NCI-H748 (cell line): ENCODE measurements around the gene WWOX.
A peak's percentile ranks its signal among the peaks of the same experiment; 100 is the strongest.
"Not testable (repeated sequence)": the region's sequence is repeated elsewhere in the genome, so short reads cannot be mapped to it uniquely, and the experiment has no call there.

Experiments used
- DNase-seq: peaks from one replicate; lab custom pipeline; 2025; ENCODE audit not compliant: unreplicated experiment; lab: John Stamatoyannopoulos, UW

Gene WWOX

DNA sequence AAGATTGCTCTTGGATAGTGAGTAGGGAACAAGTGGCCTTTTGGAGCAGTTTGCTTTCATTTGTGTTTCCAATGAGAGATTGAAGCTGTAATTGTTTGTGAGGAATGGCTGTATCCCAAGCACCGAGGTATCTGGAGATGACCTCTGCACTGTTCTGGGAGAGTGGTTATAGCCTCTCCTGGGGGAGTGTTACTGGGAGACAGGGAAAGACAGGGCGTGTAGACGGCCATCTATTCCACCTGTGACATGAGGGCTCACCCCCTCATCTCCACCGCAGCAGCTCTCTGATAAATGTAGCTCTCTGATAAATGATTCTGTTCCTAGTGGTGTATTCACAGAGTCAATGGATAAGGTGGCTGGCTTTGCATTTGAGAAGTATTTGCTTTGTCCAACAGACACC lies 1107.4 kb downstream of the WWOX start:
- no peak for DNase-seq

DNA sequence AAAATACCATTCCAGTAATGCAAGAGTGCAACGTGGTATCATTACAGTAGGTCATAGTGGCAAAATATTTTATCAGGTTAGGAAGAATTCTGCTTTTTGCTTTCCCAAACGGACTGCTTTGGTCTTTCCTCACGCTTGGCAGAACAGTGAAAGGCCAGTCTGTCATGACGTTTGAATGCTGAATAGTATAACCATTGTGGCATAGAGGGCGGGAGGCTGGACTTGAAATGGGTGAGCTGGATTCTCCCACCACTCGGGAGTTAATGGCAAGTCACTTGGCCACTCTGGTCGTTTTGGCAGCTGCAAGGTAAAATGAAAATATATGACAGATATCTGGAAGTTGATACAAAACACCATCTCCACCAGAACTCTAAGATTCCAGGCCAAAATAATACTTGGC lies 1109.9 kb downstream of the WWOX start:
- DNase-seq, result no peak

GRCh38 chr16:79210607-79211006 lies 1111.2 kb downstream of the WWOX start:
- DNase-seq, result no peak

DNA sequence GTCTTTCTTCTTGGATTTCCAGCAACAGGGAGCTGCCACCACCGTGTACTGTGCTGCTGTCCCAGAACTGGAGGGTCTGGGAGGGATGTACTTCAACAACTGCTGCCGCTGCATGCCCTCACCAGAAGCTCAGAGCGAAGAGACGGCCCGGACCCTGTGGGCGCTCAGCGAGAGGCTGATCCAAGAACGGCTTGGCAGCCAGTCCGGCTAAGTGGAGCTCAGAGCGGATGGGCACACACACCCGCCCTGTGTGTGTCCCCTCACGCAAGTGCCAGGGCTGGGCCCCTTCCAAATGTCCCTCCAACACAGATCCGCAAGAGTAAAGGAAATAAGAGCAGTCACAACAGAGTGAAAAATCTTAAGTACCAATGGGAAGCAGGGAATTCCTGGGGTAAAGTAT lies 1112.1 kb downstream of the WWOX start:
- DNase-seq, result no peak

GRCh38 chr16:79212114-79212791 lies 1112.8 kb downstream of the WWOX start:
- no peak for DNase-seq

- no peak for DNase-seq
These were observed 1113.8 kb downstream of the WWOX start for GRCh38 chr16:79213214-79213613.

- DNase-seq, result no peak
These were observed 1115.8 kb downstream of the WWOX start for GRCh38 chr16:79215289-79215688.

GRCh38 chr16:79217375-79218011 lies 1118.0 kb downstream of the WWOX start:
- DNase-seq, result no peak

GRCh38 chr16:79218351-79218750 lies 1118.9 kb downstream of the WWOX start:
- no peak for DNase-seq

GRCh38 chr16:79225994-79226393 lies 1126.5 kb downstream of the WWOX start:
- DNase-seq, result not testable (repeated sequence)

DNA sequence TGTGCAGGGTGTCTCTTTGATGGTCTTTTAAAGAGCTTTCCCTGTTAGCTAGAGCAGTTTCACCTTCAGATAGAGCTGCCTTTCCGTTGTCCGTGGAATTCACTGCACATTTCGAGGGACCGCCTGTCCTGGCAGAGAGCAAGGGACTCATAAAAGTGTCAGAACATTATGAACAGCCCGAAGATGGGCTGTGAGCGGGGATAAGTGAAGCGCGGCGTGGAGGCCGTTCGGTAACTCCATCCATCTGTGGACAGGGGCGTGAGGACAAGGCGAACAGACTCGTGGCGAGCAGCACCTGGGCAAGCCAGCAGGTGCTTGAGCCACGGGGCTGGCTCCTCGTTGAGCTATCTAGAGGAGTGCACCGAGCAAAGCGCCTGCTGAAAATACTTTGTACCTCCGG lies 1129.9 kb downstream of the WWOX start:
- DNase-seq, result no peak

DNA sequence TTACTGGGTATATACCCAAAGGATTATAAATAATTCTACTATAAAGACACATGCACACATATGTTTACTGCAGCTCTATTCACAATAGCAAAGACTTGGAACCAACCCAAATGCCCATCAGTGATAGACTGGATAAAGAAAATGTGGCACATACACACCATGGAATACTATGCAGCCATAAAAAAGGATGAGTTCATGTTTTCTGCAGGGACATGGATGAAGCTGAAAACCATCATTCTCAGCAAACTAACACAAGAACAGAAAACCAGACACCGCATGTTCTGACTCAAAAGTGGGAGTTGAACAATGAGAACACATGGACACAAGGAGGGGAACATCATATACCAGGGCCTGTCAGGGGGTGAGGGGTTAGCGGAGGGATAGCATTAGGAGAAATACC lies 1146.2 kb downstream of the WWOX start:
- not testable (repeated sequence) for DNase-seq

DNA sequence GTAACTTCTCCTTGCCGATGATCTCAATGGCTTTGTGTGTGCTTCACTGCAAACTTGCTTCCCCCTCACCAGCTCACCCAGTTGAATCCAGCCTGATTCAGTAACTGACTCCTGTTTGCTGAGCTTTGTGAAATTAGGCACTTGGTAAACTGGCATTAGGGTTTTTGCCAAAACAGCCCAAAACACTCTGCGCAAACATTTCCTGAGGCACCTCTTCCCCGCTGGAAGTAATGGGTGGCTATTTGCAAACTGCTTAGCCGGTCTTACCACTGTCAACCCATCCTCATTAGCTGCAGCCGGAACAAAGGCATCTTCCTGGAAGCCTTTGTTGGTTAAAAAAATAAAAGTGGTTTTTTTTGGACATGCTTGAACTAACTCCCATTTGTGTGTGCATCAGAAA lies 1147.9 kb downstream of the WWOX start:
- peak; percentile 20 for DNase-seq

DNA sequence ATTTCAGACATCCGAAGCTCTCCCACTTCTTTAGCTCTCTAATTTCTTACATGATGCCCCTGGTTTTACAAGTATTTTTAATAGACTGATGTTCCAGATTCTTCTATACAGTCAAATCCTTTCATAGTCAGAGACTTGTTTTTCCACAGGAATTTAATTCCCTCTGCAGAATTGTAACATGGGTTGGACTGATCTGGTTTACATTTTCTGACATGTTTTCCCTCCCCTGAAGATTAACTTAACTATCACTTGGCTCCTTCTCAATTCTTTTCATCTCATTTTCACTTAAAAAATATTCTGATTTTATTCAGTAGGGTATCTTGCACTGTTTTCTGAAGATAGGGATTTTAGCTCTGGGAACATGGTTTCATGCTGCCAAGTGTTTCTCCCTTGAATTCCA lies 1148.9 kb downstream of the WWOX start:
- no peak for DNase-seq

DNA sequence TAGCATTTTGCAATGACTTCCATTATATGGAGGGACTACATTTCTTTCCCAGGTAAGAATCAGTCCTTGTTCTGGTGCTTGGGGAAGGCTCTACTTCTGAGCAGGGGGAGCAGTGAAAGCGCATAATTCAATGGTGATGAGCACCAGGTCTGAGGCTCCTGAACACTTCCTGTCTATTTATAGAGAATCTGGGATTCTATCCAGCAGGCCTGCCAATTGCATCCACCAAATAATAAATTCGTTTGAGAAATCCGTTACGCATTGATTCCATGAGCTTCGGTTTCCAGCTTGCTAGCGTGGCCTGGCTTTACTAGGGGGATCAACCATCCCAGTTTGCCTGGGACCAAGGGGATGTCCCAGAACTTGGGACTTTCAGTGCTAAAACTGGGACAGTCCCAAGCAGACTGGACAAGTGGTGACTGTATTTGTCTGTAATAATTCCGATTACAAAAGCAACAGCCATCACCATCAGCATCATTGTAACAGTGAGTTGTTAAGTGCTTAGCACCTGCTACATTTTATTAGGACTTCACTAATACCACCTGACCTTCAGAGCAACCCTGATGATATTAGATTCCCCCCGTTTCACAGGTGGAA lies 1151.1 kb downstream of the WWOX start:
- peak; percentile 5 for DNase-seq

GRCh38 chr16:79253100-79253631 lies 1153.7 kb downstream of the WWOX start:
- no peak for DNase-seq

GRCh38 chr16:79257953-79258490 lies 1158.6 kb downstream of the WWOX start:
- no peak for DNase-seq

DNA sequence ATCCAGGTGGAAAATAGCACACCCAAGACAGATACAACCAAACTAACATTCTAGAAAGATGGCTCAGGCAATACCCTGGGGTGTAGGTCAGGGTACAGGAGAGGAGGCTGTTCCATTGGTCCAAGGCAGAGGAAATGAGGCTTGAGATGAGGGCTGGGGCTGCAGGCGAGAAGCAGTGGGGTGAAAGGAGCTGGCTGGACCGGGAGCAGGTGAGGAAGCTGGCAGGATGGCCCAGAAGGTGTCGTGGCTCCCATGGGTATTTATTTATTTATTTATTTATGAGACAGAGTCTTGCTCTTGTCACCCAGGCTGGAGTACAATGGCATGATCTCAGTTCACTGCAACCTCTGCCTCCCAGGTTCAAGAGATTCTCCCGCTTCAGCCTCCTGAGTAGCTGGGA lies 1161.4 kb downstream of the WWOX start:
- not testable (repeated sequence) for DNase-seq

GRCh38 chr16:79261481-79261940 lies 1162.1 kb downstream of the WWOX start:
- DNase-seq, result peak; percentile 69

DNA sequence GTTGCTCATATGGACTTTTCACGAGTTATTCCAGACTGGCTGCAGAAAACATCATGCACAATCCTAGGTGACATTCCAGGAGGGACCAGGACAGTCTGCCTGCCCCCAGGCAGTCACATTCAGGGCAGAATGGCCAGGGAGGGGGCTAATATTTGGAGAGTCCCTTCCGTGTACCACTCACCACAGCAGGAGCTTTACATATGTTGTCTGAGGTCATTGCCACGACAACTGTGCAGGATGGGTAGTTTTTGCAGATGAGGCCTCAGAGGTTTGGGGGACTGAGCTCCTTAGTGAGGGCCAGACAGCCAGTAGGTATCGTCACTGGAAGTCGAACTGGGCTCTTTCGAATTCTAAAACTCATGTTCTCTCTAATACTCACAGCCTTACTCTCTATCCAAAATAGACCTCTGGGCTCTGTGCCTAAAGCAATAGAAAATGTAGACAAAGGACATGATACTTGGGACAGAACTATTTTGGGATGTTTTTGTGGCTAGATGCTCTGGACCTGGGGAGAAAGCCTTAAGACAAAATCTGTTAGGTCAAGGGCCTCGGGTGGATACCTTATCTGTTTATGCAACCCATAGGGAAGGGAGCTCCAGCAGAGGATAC lies 1162.6 kb downstream of the WWOX start:
- DNase-seq, result no peak
